ENCODE data around the gene KRT28.

GRCh38 chr17:40812639-40813038, 12.9 kb upstream of the KRT28 start:
- TF ChIP-seq ARNTL (CRISPR knock-in tag; IDR thresholded peaks at IDR 0.05; ENCODE audit: borderline replicate concordance, low read depth) (no peak), TOX (CRISPR knock-in tag; IDR thresholded peaks at IDR 0.05; ENCODE audit: borderline replicate concordance) (no peak), ISL1 (CRISPR knock-in tag; IDR thresholded peaks at IDR 0.05) (no peak), SNAI2 (CRISPR knock-in tag; IDR thresholded peaks at IDR 0.05) (no peak), BACH2 (CRISPR knock-in tag; IDR thresholded peaks at IDR 0.05; ENCODE audit: borderline replicate concordance) (no peak), PPARA (CRISPR knock-in tag; IDR thresholded peaks at IDR 0.05; ENCODE audit: borderline replicate concordance) (no peak), ZC3H10 (CRISPR knock-in tag; IDR thresholded peaks at IDR 0.05) (no peak), TSHZ2 (CRISPR knock-in tag; IDR thresholded peaks at IDR 0.05) (no peak), TCF4 (CRISPR knock-in tag; IDR thresholded peaks at IDR 0.05; ENCODE audit: borderline replicate concordance) (no peak)
